ENCODE data around the gene EHMT2.
A peak's percentile ranks its signal among the peaks of the same experiment; 100 is the strongest.
"Not testable (repeated sequence)": the region's sequence is repeated elsewhere in the genome, so short reads cannot be mapped to it uniquely, and the experiment has no call there.

Gene EHMT2

GRCh38 chr6:31870385-31870921 lies 27.0 kb downstream of the EHMT2 start:
- DNase-seq (ENCODE audit: low spot score) = no peak

- no peak for DNase-seq (ENCODE audit: low spot score)
Measured at GRCh38 chr6:31869343-31869742, 28.2 kb downstream of the EHMT2 start.

- not testable (repeated sequence) for DNase-seq (ENCODE audit: low spot score)
Measured at GRCh38 chr6:31868658-31868971, 28.9 kb downstream of the EHMT2 start.

- DNase-seq (ENCODE audit: low spot score) = no peak
Measured at GRCh38 chr6:31865205-31866118, 32.0 kb downstream of the EHMT2 start.

- DNase-seq (ENCODE audit: low spot score) = no peak
Measured at GRCh38 chr6:31864818-31865204, 32.7 kb downstream of the EHMT2 start.

- not testable (repeated sequence) for DNase-seq (ENCODE audit: low spot score)
Measured at GRCh38 chr6:31864123-31864562, 33.4 kb downstream of the EHMT2 start.

- peak; percentile 100 for DNase-seq (ENCODE audit: low spot score)
Measured at GRCh38 chr6:31862344-31863235, 34.9 kb downstream of the EHMT2 start, which contains the start of gene NEU1. TSS of gene NEU1 (minus strand) at chr6:31862821. CDS start at chr6:31862776, 45 bp downstream.

- no peak for DNase-seq (ENCODE audit: low spot score)
Measured at GRCh38 chr6:31861919-31862343, 35.6 kb downstream of the EHMT2 start.

GRCh38 chr6:31861150-31861549 lies 36.3 kb downstream of the EHMT2 start:
- no peak for DNase-seq (ENCODE audit: low spot score)

- no peak for DNase-seq (ENCODE audit: low spot score)
Measured at GRCh38 chr6:31860349-31860748, 37.1 kb downstream of the EHMT2 start.

GRCh38 chr6:31859923-31860322 lies 37.6 kb downstream of the EHMT2 start:
- DNase-seq (ENCODE audit: low spot score) = no peak

GRCh38 chr6:31858707-31859106 lies 38.8 kb downstream of the EHMT2 start:
- no peak for DNase-seq (ENCODE audit: low spot score)

GRCh38 chr6:31857774-31858173 lies 39.7 kb downstream of the EHMT2 start:
- not testable (repeated sequence) for DNase-seq (ENCODE audit: low spot score)

GRCh38 chr6:31851980-31852718 lies 45.3 kb downstream of the EHMT2 start:
- DNase-seq (ENCODE audit: low spot score) = not testable (repeated sequence)

GRCh38 chr6:31851485-31851832 lies 46.0 kb downstream of the EHMT2 start:
- no peak for DNase-seq (ENCODE audit: low spot score)

GRCh38 chr6:31850765-31851484 lies 46.6 kb downstream of the EHMT2 start:
- no peak for DNase-seq (ENCODE audit: low spot score)

- DNase-seq (ENCODE audit: low spot score) = no peak
Measured at GRCh38 chr6:31847276-31847978, 50.1 kb downstream of the EHMT2 start.

GRCh38 chr6:31844507-31844906 lies 53.0 kb downstream of the EHMT2 start:
- no peak for DNase-seq (ENCODE audit: low spot score)

GRCh38 chr6:31842053-31842452 lies 55.4 kb downstream of the EHMT2 start:
- no peak for DNase-seq (ENCODE audit: low spot score)

GRCh38 chr6:31839779-31840126 lies 57.7 kb downstream of the EHMT2 start:
- DNase-seq (ENCODE audit: low spot score) = not testable (repeated sequence)

- no peak for DNase-seq (ENCODE audit: low spot score)
Measured at GRCh38 chr6:31838968-31839367, 58.5 kb downstream of the EHMT2 start.
